Sigmoid colon (tissue), 7 donors: Measurements from ENCODE around the gene AP4S1. TPM values are rescaled to one million over a fixed set of nuclear protein-coding genes. Genes with fewer than 3 reads are reported as not detected.

ENCODE experiments used
- DNase-seq: peaks from one replicate; pipeline ENCODE4 v3.0.0-alpha.2; 2019
- H3K27ac ChIP-seq, 4 donors: fragments of 200-600 bp; sonication (generic); one replicate each; pipeline ENCODE4 v1.5.1; 2016 to 2019; ENCODE audit warnings: mild to moderate bottlenecking in 1 of 4
- H3K27me3 ChIP-seq, 3 donors: fragments of 200-600 bp; sonication (generic); one replicate each; pipeline ENCODE4 v1.5.1; 2019; ENCODE audit warnings: mild to moderate bottlenecking in 1 of 3
- H3K36me3 ChIP-seq, 4 donors: fragments of 200-600 bp; sonication (generic); one replicate each; pipeline ENCODE4 v1.5.1; 2016 to 2019
- H3K4me1 ChIP-seq, 4 donors: fragments of 200-600 bp; sonication (generic); one replicate each; pipeline ENCODE4 v1.5.1; 2017 to 2019
- H3K4me3 ChIP-seq, 4 donors: fragments of 200-600 bp; sonication (generic); one replicate each; pipeline ENCODE4 v1.5.1; 2017 to 2019; ENCODE audit warnings: mild to moderate bottlenecking in 2 of 4, moderate library complexity in 1 of 4
- H3K9me3 ChIP-seq, 4 donors: fragments of 200-600 bp in 3 of 4; sonication (generic) in 3 of 4; one replicate each; pipeline versions ENCODE4 v1.5.1 to v1.6.1; 2013 to 2019
- CTCF ChIP-seq, 4 experiments: fragments of 450-650 bp in 3 of 4; fragments of 200-600 bp in 1 of 4; IDR thresholded peaks; one replicate each; pipeline ENCODE4 v1.5.1; 2016 to 2019; ENCODE audit warnings: antibody characterized with exemption in 4 of 4, mild to moderate bottlenecking in 3 of 4, moderate library complexity in 2 of 4
- EP300 ChIP-seq, 4 donors: sonication (generic); formaldehyde crosslinking; IDR thresholded peaks; one replicate each; pipeline ENCODE4 v1.6.1; 2017; ENCODE audit warnings: antibody characterized with exemption in 4 of 4
- POLR2A ChIP-seq, 2 donors: fragments of 450-650 bp; IDR thresholded peaks; one replicate each; pipeline ENCODE4 v1.6.1; 2016; ENCODE audit warnings: antibody characterized with exemption in 2 of 2, mild to moderate bottlenecking in 2 of 2, moderate library complexity in 2 of 2
- POLR2AphosphoS5 ChIP-seq, 4 donors: sonication (generic); formaldehyde crosslinking; IDR thresholded peaks; one replicate each; pipeline ENCODE4 v1.6.1; 2017; ENCODE audit warnings: antibody characterized with exemption in 4 of 4
- WGBS, 2 donors: extraction: QIAGEN DNeasy Blood & Tissue Kit; methylation state at CpG; one replicate each; pipeline ENCODE4 v1.1.7; 2013; 5-methylcytosine and 5-hydroxymethylcytosine counted together
- intact Hi-C: fragments of 100-400 bp; cut with DNase I; formaldehyde crosslinking; loops from one replicate; pipeline ENCODE4 v1.15.1; 2023
- polyA plus RNA-seq, 3 donors: library from polyadenylated mRNA; stranded (reverse); fragments of 200-250 nt; gene quantifications; one replicate each; pipeline ENCODE4 v1.2.3, GENCODE V29; 2013
- total RNA-seq, 4 donors: library from RNA; depleted of rRNA; stranded (reverse); fragments of >200 nt; gene quantifications; one replicate each; pipeline ENCODE4 v1.1.0, GENCODE V29; 2016
- donor health status: healthy with polysubstance abuse.
- donor health status: Bipolar disorder and iron deficiency.
- donor health status: healthy.

Gene AP4S1
- total and polyA plus RNA-seq, 7 donors = 4.8 to 29.1 (median 13.8) TPM

GRCh38 chr14:31096255-31096654 lies 70.8 kb downstream of the AP4S1 start:
- intact Hi-C loops = no loop called here
- no peak for DNase-seq
- WGBS, 2 donors = 94 to 96% methylated on average over 6 of the region's 6 CpGs
- peaks cover 0 to 8% (median 5%) of the 10 kb centered on the region in 4 donors for H3K4me1 ChIP-seq
- peaks cover 4 to 43% (median 28%) of the 10 kb centered on the region in 4 donors for H3K36me3 ChIP-seq
- H3K27me3 ChIP-seq = no peaks in the 10 kb centered on the region
- no peak overlapping the region for H3K27ac ChIP-seq
- H3K9me3 ChIP-seq = no peaks in the 10 kb centered on the region
- TF ChIP-seq EP300 (IDR thresholded peaks at IDR 0.05) = no peak
- no peak overlapping the region for H3K4me3 ChIP-seq

- Histone ChIP-seq H3K9me3 (no peaks in the 10 kb centered on the region), H3K4me1 (peaks cover 0 to 1% (median 0%) of the 10 kb centered on the region in 4 donors), H3K4me3 (no peak overlapping the region), H3K36me3 (peaks cover 4 to 51% (median 32%) of the 10 kb centered on the region in 4 donors), H3K27me3 (no peaks in the 10 kb centered on the region), H3K27ac (no peak overlapping the region)
- intact Hi-C loops = no loop called here
- WGBS, 2 donors = 97 to 100% methylated on average over 1 of the region's 1 CpG
- DNase-seq = no peak
- TF ChIP-seq POLR2AphosphoS5 (IDR thresholded peaks at IDR 0.05) = no peak
These were observed 71.6 kb downstream of the AP4S1 start for GRCh38 chr14:31097081-31097480.

GRCh38 chr14:31106768-31107167 lies 81.3 kb downstream of the AP4S1 start:
- DNase-seq = no peak
- Histone ChIP-seq H3K4me3 (no peak overlapping the region), H3K36me3 (peaks cover 36 to 100% (median 62%) of the 10 kb centered on the region in 4 donors), H3K27ac (no peak overlapping the region), H3K9me3 (no peaks in the 10 kb centered on the region), H3K4me1 (no peaks in the 10 kb centered on the region), H3K27me3 (no peaks in the 10 kb centered on the region)
- whole genome bisulfite sequencing, 2 donors = 85 to 90% methylated on average over 3 of the region's 3 CpGs
- intact Hi-C loops = no loop called here
- TF ChIP-seq POLR2A (IDR thresholded peaks at IDR 0.05) = no peak
- no peak for TF ChIP-seq EP300 (IDR thresholded peaks at IDR 0.05)
- TF ChIP-seq POLR2AphosphoS5 (IDR thresholded peaks at IDR 0.05) = no peak
- no peak for TF ChIP-seq CTCF (IDR thresholded peaks at IDR 0.05)

GRCh38 chr14:31109257-31109656 lies 83.8 kb downstream of the AP4S1 start:
- peaks cover 45 to 100% (median 62%) of the 10 kb centered on the region in 4 donors for H3K36me3 ChIP-seq
- no peak for DNase-seq
- no peak for TF ChIP-seq POLR2AphosphoS5 (IDR thresholded peaks at IDR 0.05)
- TF ChIP-seq POLR2A (IDR thresholded peaks at IDR 0.05) = no peak
- TF ChIP-seq CTCF (IDR thresholded peaks at IDR 0.05) = no peak
- no peak for TF ChIP-seq EP300 (IDR thresholded peaks at IDR 0.05)
- 91 to 96% methylated on average over 11 of the region's 11 CpGs for WGBS, 2 donors
- H3K27ac ChIP-seq = no peak overlapping the region
- no peaks in the 10 kb centered on the region for H3K9me3 ChIP-seq
- H3K27me3 ChIP-seq = no peaks in the 10 kb centered on the region
- no peak overlapping the region for H3K4me3 ChIP-seq
- H3K4me1 ChIP-seq = no peaks in the 10 kb centered on the region
- intact Hi-C loops = no loop called here

- intact Hi-C loops = no loop called here
- Histone ChIP-seq H3K36me3 (peaks cover 36 to 100% (median 63%) of the 10 kb centered on the region in 4 donors), H3K4me3 (no peak overlapping the region), H3K9me3 (no peaks in the 10 kb centered on the region), H3K27ac (no peak overlapping the region), H3K4me1 (no peaks in the 10 kb centered on the region), H3K27me3 (no peaks in the 10 kb centered on the region)
- WGBS, 2 donors = 96 to 98% methylated on average over 2 of the region's 2 CpGs
- no peak for DNase-seq
- TF ChIP-seq POLR2AphosphoS5 (IDR thresholded peaks at IDR 0.05) (no peak), CTCF (IDR thresholded peaks at IDR 0.05) (no peak), EP300 (IDR thresholded peaks at IDR 0.05) (no peak), POLR2A (IDR thresholded peaks at IDR 0.05) (no peak)
These were observed 85.4 kb downstream of the AP4S1 start for GRCh38 chr14:31110872-31111271.

- DNase-seq = no peak
- intact Hi-C loops = no loop called here
- H3K27me3 ChIP-seq = no peaks in the 10 kb centered on the region
- WGBS, 2 donors = 96 to 98% methylated on average over 3 of the region's 3 CpGs
- no peaks in the 10 kb centered on the region for H3K9me3 ChIP-seq
- H3K36me3 ChIP-seq = peaks cover 40 to 100% (median 68%) of the 10 kb centered on the region in 4 donors
- no peaks in the 10 kb centered on the region for H3K4me1 ChIP-seq
- H3K27ac ChIP-seq = no peak overlapping the region
- TF ChIP-seq POLR2AphosphoS5 (IDR thresholded peaks at IDR 0.05) (no peak), POLR2A (IDR thresholded peaks at IDR 0.05) (no peak), CTCF (IDR thresholded peaks at IDR 0.05) (no peak), EP300 (IDR thresholded peaks at IDR 0.05) (no peak)
- H3K4me3 ChIP-seq = no peak overlapping the region
These were observed 88.3 kb downstream of the AP4S1 start for GRCh38 chr14:31113794-31114193.
